Upper lobe of left lung (tissue), 4 donors: ENCODE measurements around the gene UBE4A.

Experiments
- POLR2A ChIP-seq, 4 donors: fragments of 450-650 bp; IDR thresholded peaks; one replicate each; pipeline ENCODE4 v1.5.1; 2016 to 2017; ENCODE audit warnings: antibody characterized with exemption in 4 of 4, mild to moderate bottlenecking in 2 of 4
- TF ChIP-seq, protein P1 (sequence below), 6 experiments: fragments of 450-650 bp in 4 of 6; fragments of 200-600 bp in 2 of 6; sonication (generic) in 2 of 6; IDR thresholded peaks; one replicate each; pipeline ENCODE4 v1.5.1; 2016 to 2019; ENCODE audit warnings: antibody characterized with exemption in 6 of 6

DNA sequence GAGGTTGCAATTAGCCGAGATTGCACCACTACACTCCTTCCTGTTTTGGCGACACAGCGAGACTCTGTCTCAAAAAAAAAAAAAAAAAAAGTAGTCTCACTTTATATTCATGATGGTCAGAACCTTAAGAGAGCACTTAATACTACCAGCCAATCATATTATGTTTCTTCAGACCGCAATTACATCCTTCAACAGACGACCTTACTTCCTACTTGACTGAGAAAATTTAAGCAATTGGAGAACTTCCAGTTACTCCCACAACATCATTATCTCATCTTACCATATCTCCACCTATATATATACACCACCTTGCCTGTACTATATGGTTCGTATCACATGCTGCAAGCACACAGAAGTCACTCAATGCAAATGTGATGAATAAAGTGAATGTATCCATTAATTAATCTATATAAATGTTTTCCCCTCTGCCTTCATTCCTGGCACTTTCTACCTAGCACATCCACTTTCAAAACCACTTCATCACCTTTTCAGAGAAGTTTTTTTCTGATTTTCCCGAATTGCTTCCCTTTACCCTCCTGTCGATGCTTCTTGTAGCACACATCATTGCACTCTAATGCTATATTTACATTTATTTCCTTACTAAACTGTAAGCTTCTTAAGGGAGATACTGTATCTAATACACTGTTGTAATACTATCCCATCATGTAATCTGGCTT is 55.8 kb downstream of the UBE4A start:
- TF ChIP-seq, protein P1, sequence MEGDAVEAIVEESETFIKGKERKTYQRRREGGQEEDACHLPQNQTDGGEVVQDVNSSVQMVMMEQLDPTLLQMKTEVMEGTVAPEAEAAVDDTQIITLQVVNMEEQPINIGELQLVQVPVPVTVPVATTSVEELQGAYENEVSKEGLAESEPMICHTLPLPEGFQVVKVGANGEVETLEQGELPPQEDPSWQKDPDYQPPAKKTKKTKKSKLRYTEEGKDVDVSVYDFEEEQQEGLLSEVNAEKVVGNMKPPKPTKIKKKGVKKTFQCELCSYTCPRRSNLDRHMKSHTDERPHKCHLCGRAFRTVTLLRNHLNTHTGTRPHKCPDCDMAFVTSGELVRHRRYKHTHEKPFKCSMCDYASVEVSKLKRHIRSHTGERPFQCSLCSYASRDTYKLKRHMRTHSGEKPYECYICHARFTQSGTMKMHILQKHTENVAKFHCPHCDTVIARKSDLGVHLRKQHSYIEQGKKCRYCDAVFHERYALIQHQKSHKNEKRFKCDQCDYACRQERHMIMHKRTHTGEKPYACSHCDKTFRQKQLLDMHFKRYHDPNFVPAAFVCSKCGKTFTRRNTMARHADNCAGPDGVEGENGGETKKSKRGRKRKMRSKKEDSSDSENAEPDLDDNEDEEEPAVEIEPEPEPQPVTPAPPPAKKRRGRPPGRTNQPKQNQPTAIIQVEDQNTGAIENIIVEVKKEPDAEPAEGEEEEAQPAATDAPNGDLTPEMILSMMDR (IDR thresholded peaks at IDR 0.05): no peak
- TF ChIP-seq POLR2A (IDR thresholded peaks at IDR 0.05): no peak
